Measurements from ENCODE around the gene SAMM50.

DNA sequence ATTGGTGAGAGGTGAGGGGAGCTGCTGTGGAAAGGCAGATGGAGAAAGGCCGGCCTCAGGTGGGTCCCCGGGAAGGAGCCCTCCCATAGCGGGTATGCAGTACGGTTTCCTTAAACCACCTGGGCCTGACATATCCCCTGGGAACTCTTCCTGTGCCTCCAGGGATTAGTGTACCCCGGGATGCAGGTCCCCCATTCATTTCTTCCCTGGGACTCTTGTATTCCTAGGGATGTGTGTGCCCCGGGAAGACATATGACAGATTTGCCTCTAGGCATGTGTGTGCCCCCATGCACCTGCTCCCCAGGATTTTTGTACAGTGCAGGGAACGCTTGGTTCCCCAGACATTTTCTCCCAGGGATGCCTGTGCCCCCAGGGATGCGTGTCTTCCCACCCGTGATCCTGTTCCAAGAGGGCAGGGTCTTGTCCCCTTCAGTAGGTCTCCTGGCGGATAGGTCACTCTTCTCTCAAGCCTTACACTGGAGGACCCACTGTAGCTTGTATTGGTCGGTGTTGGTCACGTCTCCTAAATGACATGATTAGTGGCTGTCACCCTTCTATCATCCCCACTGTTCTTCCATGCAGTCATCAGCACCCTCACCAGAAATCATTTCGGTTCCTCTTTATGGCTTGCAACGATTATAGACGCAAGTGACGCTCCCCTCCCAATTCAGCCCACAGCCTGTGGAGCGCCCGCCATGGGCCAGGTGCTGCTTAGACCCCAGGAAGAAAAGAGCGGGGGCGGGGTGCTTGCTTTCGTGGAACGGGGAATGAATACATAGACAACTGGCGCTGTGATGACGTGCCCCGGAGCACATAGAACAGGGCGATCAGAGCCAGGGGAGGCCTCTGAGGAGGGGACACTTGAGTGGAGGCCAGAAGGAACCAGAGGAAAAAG lies 70.2 kb downstream of the SAMM50 start:
- TF ChIP-seq, protein P1, sequence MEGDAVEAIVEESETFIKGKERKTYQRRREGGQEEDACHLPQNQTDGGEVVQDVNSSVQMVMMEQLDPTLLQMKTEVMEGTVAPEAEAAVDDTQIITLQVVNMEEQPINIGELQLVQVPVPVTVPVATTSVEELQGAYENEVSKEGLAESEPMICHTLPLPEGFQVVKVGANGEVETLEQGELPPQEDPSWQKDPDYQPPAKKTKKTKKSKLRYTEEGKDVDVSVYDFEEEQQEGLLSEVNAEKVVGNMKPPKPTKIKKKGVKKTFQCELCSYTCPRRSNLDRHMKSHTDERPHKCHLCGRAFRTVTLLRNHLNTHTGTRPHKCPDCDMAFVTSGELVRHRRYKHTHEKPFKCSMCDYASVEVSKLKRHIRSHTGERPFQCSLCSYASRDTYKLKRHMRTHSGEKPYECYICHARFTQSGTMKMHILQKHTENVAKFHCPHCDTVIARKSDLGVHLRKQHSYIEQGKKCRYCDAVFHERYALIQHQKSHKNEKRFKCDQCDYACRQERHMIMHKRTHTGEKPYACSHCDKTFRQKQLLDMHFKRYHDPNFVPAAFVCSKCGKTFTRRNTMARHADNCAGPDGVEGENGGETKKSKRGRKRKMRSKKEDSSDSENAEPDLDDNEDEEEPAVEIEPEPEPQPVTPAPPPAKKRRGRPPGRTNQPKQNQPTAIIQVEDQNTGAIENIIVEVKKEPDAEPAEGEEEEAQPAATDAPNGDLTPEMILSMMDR (IDR thresholded peaks at IDR 0.05), result no peak
- TF ChIP-seq ZFX (IDR thresholded peaks at IDR 0.05; ENCODE audit: borderline replicate concordance), result no peak

Data from 22Rv1 (cell line).